Right ventricle myocardium superior (tissue), 1 donor: ENCODE measurements around the gene SLC39A11. TPM values are rescaled to one million over a fixed set of nuclear protein-coding genes. Genes with fewer than 3 reads are reported as not detected.
A peak's percentile ranks its signal among the peaks of the same experiment; 100 is the strongest.
"Not testable (repeated sequence)": the region's sequence is repeated elsewhere in the genome, so short reads cannot be mapped to it uniquely, and the experiment has no call there.

Source experiments
- ATAC-seq: fragments of 200-7000 bp; cut with Tn5 transposase; one replicate; pipeline ENCODE4 v1.9.1; 2020; ENCODE audit warnings: mild to moderate bottlenecking; ENCODE audit not compliant: poor library complexity
- DNase-seq: peaks from one replicate; pipeline ENCODE4 v3.0.0-alpha.2; 2020
- intact Hi-C: fragments of 100-400 bp; cut with DNase I; formaldehyde crosslinking; loops from one replicate; pipeline ENCODE4 v1.11.2; 2022
- long read RNA-seq: library from polyadenylated mRNA; unstranded; transcript quantifications from one replicate; pipeline ENCODE4 v2.0.0, GENCODE V29; 2021
- total RNA-seq: library from RNA; stranded (reverse); fragmentation: NEBNext Ultra II Directional; extraction: Animal tissue kit (Norgen Biotek cat#: 25700); gene quantifications from one replicate; pipeline ENCODE4 v1.2.1, GENCODE V29; 2021
- donor health status: DM: no; HTN: yes; CAD: no; lungs with severe emphysema.

The SLC39A11 gene
- 5.5 TPM for total RNA-seq
- long read RNA-seq, partial matches to known transcripts = 1 of 9 reads
- long read RNA-seq, other reads (novel, unspliced or antisense) = 1 of 9 reads

- ATAC-seq = peak; percentile 100
- peak; percentile 95 for DNase-seq
- intact Hi-C loops = no loop called here
These were observed at the start of gene SLC39A11 for GRCh38 chr17:73092523-73093135. SLC39A11 (minus strand) TSS chr17:73092688; CDS start chr17:73088764, 3,924 bp downstream.

GRCh38 chr17:73141411-73141810 is 48.9 kb upstream of the SLC39A11 start:
- DNase-seq = no peak
- intact Hi-C loops = no loop called here

GRCh38 chr17:73140566-73140965 is 48.1 kb upstream of the SLC39A11 start:
- DNase-seq (no peak), ATAC-seq (no peak)
- intact Hi-C loops = no loop called here

More at GRCh38 chr17:73141411-73141810, 48.9 kb upstream of the SLC39A11 start:
- no peak for ATAC-seq

GRCh38 chr17:73139296-73139695 is 46.8 kb upstream of the SLC39A11 start:
- DNase-seq (no peak), ATAC-seq (no peak)
- intact Hi-C loops = no loop called here

GRCh38 chr17:73138541-73139138 is 46.2 kb upstream of the SLC39A11 start:
- intact Hi-C loops = no loop called here
- no peak for ATAC-seq
- DNase-seq = no peak

GRCh38 chr17:73137376-73137775 is 44.9 kb upstream of the SLC39A11 start:
- no peak for ATAC-seq
- DNase-seq = no peak
- intact Hi-C loops = no loop called here

- intact Hi-C loops = no loop called here
These were observed 43.3 kb upstream of the SLC39A11 start for GRCh38 chr17:73135766-73136165.

GRCh38 chr17:73133911-73134649 is 41.6 kb upstream of the SLC39A11 start:
- intact Hi-C loops = no loop called here
- ATAC-seq (no peak), DNase-seq (no peak)

More at GRCh38 chr17:73135766-73136165, 43.3 kb upstream of the SLC39A11 start:
- no peak for ATAC-seq
- no peak for DNase-seq

- intact Hi-C loops = no loop called here
- DNase-seq (no peak), ATAC-seq (no peak)
These were observed 39.6 kb upstream of the SLC39A11 start for GRCh38 chr17:73132085-73132492.

GRCh38 chr17:73131439-73131838 is 39.0 kb upstream of the SLC39A11 start:
- DNase-seq, intact Hi-C loops, ATAC-seq: not testable (repeated sequence)

GRCh38 chr17:73130977-73131376 is 38.5 kb upstream of the SLC39A11 start:
- DNase-seq = no peak
- no peak for ATAC-seq
- intact Hi-C loops = no loop called here

- intact Hi-C loops = no loop called here
- DNase-seq = no peak
- ATAC-seq = no peak
These were observed 36.0 kb upstream of the SLC39A11 start for GRCh38 chr17:73128496-73128895.

GRCh38 chr17:73126716-73127473 is 34.4 kb upstream of the SLC39A11 start:
- intact Hi-C loops = no loop called here
- DNase-seq (no peak), ATAC-seq (no peak)

- DNase-seq = no peak
- intact Hi-C loops = no loop called here
- ATAC-seq = no peak
These were observed 31.3 kb upstream of the SLC39A11 start for GRCh38 chr17:73123606-73124320.

GRCh38 chr17:73122953-73123605 is 30.6 kb upstream of the SLC39A11 start:
- intact Hi-C loops = no loop called here
- no peak for ATAC-seq

GRCh38 chr17:73121506-73121905 is 29.0 kb upstream of the SLC39A11 start:
- no peak for DNase-seq
- intact Hi-C loops = no loop called here
- ATAC-seq = peak; percentile 53

More at GRCh38 chr17:73122953-73123605, 30.6 kb upstream of the SLC39A11 start:
- DNase-seq = no peak

GRCh38 chr17:73119631-73120030 is 27.1 kb upstream of the SLC39A11 start:
- ATAC-seq (no peak), DNase-seq (no peak)
- intact Hi-C loops = no loop called here

GRCh38 chr17:73118951-73119391 is 26.5 kb upstream of the SLC39A11 start:
- DNase-seq = no peak
- intact Hi-C loops = no loop called here
- no peak for ATAC-seq
